HepG2 (cell line): ENCODE results near the gene IQGAP2. TPM values are rescaled to one million over a fixed set of nuclear protein-coding genes. Genes with fewer than 3 reads are reported as not detected.

Experiments
- ATAC-seq: fragments of 200-7000 bp; cut with Tn5 transposase; 3 replicates; pipeline ENCODE4 v1.9.1; 2020; ENCODE audit warnings: mild to moderate bottlenecking, moderate library complexity
- BruUV-seq: library from RNA; stranded (reverse); fragments of 400-500 nt; replicated peaks from 2 replicates; lab custom pipeline; 2021; lab: Mats Ljungman, UMichigan
- CTCF ChIA-PET: fragments of 300-600 bp; formaldehyde crosslinking; extraction: SDS; loops from one replicate; lab custom pipeline; 2021; ENCODE audit warnings: low total read pairs, inconsistent platforms, low intra/inter-chr PET ratio; lab: Yijun Ruan, JAX
- POLR2A ChIA-PET: fragments of 350-600 bp; sonication (Branson Sonifier 250); formaldehyde crosslinking; loops from one replicate; lab custom pipeline; 2020; ENCODE audit warnings: antibody characterized with exemption, inconsistent platforms; lab: Yijun Ruan, JAX
- DNase-seq: peaks from one replicate; pipeline ENCODE4 v3.0.0-alpha.2; 2015; ENCODE audit warnings: low spot score
- FAIRE-seq: peaks from 3 replicates; lab custom pipeline; 2011; peaks lifted over from hg19 to GRCh38; lab: Jason Lieb, UNC
- H2AFZ ChIP-seq: one replicate; pipeline ENCODE4 v1.6.1; 2011; ENCODE audit warnings: low read length, inconsistent platforms
- H3K27ac ChIP-seq: fragments of 300-600 bp; 3 replicates; pipeline ENCODE4 v1.8.0; 2011; ENCODE audit warnings: mixed run types, mild to moderate bottlenecking, mixed read lengths, low read length, inconsistent platforms; ENCODE audit not compliant: insufficient read depth; ENCODE audit errors: extremely low read length
- H3K27me3 ChIP-seq, 2 experiments: fragments of 200-600 bp in 1 of 2; 2 replicates in 1 of 2; 3 replicates in 1 of 2; pipeline versions ENCODE4 v1.6.0 to v1.8.0; 2011; ENCODE audit warnings: low read length in 2 of 2, mild to moderate bottlenecking in 2 of 2, moderate library complexity in 2 of 2, inconsistent platforms in 1 of 2; ENCODE audit not compliant: insufficient read depth in 2 of 2, control insufficient read depth in 1 of 2
- H3K36me3 ChIP-seq, 2 experiments: fragments of 200-600 bp in 1 of 2; replicated peaks in 1 of 2; 2 replicates in 1 of 2; 3 replicates in 1 of 2; pipeline versions ENCODE4 v1.5.1 to v1.8.0; 2011; ENCODE audit warnings: low read length in 2 of 2, inconsistent platforms in 1 of 2; ENCODE audit not compliant: insufficient read depth in 2 of 2, control insufficient read depth in 1 of 2
- H3K4me1 ChIP-seq: 2 replicates; pipeline ENCODE4 v1.5.1; 2012; ENCODE audit warnings: low read length, inconsistent platforms; ENCODE audit not compliant: insufficient read depth
- H3K4me2 ChIP-seq: 2 replicates; pipeline ENCODE4 v1.6.0; 2011; ENCODE audit warnings: low read depth, low read length, inconsistent platforms
- H3K4me3 ChIP-seq, 3 experiments: fragments of 200-600 bp in 1 of 3; sonication (generic), shearing (Covaris generic) in 1 of 3; replicated peaks in 1 of 3; 2 replicates each; pipeline ENCODE4 v1.5.1; 2011 to 2016; ENCODE audit warnings: low read length in 3 of 3, inconsistent platforms in 2 of 3, low read depth in 2 of 3, mild to moderate bottlenecking in 2 of 3, control low read depth in 1 of 3, mixed read lengths in 1 of 3; ENCODE audit not compliant: insufficient read depth in 1 of 3
- H3K79me2 ChIP-seq: one replicate; pipeline ENCODE4 v1.6.1; 2011; ENCODE audit warnings: low read length, inconsistent platforms; ENCODE audit not compliant: insufficient read depth
- H3K9ac ChIP-seq: 2 replicates; pipeline ENCODE4 v1.6.0; 2011; ENCODE audit warnings: mild to moderate bottlenecking, low read depth, low read length, inconsistent platforms; ENCODE audit not compliant: insufficient read depth
- H3K9me3 ChIP-seq: 2 replicates; pipeline ENCODE4 v1.5.1; 2012; ENCODE audit warnings: mild to moderate bottlenecking, low read length
- H4K20me1 ChIP-seq: 2 replicates; pipeline ENCODE4 v1.6.0; 2011; ENCODE audit warnings: inconsistent platforms, mild to moderate bottlenecking, low read length, moderate library complexity; ENCODE audit not compliant: insufficient read depth
- RAD21 ChIP-seq: fragments of 450-650 bp; formaldehyde crosslinking; IDR thresholded peaks from 2 replicates; pipeline ENCODE4 v1.5.0; 2020; ENCODE audit warnings: mild to moderate bottlenecking
- SMC3 ChIP-seq: IDR thresholded peaks from 2 replicates; pipeline ENCODE4 v1.6.1; 2011; ENCODE audit warnings: low read length, improper control_type of control experiment
- STAG1 ChIP-seq: sonication (generic); formaldehyde crosslinking; IDR thresholded peaks from 2 replicates; pipeline ENCODE4 v1.4.0; 2020; ENCODE audit warnings: missing genetic modification reagents
- ZFP82 ChIP-seq: sonication (generic); formaldehyde crosslinking; IDR thresholded peaks from 2 replicates; pipeline ENCODE4 v1.5.1; 2020; ENCODE audit warnings: mild to moderate bottlenecking, missing genetic modification reagents, borderline replicate concordance
- WGBS: methylation state at CpG from one replicate; pipeline ENCODE4 v1.1.6; 2017; ENCODE audit warnings: low lambda C conversion rate; 5-methylcytosine and 5-hydroxymethylcytosine counted together
- in situ Hi-C: cut with HindIII; loops from 2 replicates; pipeline ENCODE4 v1.10.0; 2017; ENCODE audit warnings: low pct_unique_long_range_greater_than_20kb; ENCODE audit not compliant: extremely low pct_ligation_motif_present
- intact Hi-C: fragments of 100-400 bp; cut with micrococcal nuclease; formaldehyde crosslinking; loops from one replicate; pipeline ENCODE4 v1.10.0; 2022; ENCODE audit not compliant: unreplicated experiment
- polyA plus RNA-seq, 8 experiments: library from polyadenylated mRNA; depleted of rRNA in 3 of 8; stranded (reverse) in 7 of 8; unstranded in 1 of 8; fragments of >200 nt; fragmentation: Illumina TruSeq in 4 of 8; extraction: Trizol in 4 of 8; gene quantifications; 2 replicates each; pipeline versions ENCODE4 v1.2.1 to v1.2.3, GENCODE V29; 2011 to 2016; ENCODE audit warnings: low read depth in 4 of 8, missing spikeins in 1 of 8, mixed read lengths in 1 of 8; ENCODE audit not compliant: insufficient read depth in 1 of 8
- total RNA-seq, 5 experiments: library from RNA; depleted of rRNA; stranded (reverse); fragments of >200 nt; fragmentation: Illumina TruSeq; extraction: Trizol; gene quantifications; 2 replicates each; pipeline ENCODE4 v1.2.3, GENCODE V29; 2016; ENCODE audit warnings: low read depth in 1 of 5
- TF ChIP-seq, protein P1 (sequence below): sonication (generic); formaldehyde crosslinking; IDR thresholded peaks from 2 replicates; pipeline ENCODE4 v1.5.0; 2020; ENCODE audit warnings: mild to moderate bottlenecking, missing genetic modification reagents, moderate library complexity

The IQGAP2 gene
- total and polyA plus RNA-seq, 2 of the 13 experiments (the other 11 are each of a cell fraction or from before 2014, with no cell fraction given) = 35.2 to 83.3 TPM

DNA sequence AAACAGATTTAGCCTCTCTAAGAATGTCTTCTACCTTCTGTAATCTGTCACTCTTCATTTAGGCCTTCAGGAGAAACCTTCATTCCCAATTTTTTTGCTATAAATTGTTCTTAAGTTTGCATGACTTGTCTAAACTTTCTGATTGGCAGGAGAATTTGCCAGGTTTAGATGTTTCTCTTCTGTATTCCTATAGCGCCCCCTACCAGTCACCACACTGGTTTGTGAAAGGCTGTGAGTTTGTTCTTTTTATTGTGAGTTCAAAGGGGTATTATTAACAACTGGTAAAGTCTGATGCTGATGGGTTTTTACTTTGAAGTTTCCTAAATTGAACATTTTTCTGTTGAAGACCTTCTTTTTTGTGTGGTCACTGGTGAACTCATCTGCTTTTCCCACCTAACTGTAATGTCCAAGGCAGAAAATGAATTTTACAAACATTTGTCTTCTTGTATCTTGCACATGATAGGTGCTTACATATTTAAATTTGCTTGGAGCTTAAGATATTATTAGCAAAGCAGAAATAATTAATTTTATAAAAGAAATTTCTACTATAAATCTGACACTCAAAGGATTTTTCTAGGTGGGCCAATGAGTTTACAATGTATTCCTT, 238.5 kb downstream of the IQGAP2 start:
- H3K4me2 ChIP-seq = no peak overlapping the region
- BruUV-seq = no TSS peak
- in situ Hi-C loops = no loop called here

More for the DNA sequence above, 238.5 kb downstream of the IQGAP2 start:
- ChIA-PET CTCF (interaction anchor here (1.3 to 1.4 kb wide), 2 partner anchors 40 to 304 kb away, joined by 5 to 12 read pairs; no protein-coding TSS in a partner anchor), POLR2A (no interaction called here)
- WGBS = 0% methylated on average over 1 of the region's 1 CpG
- peak; percentile 78 for FAIRE-seq
- ATAC-seq = peak; percentile 73
- H3K9ac ChIP-seq = no peak overlapping the region
- H4K20me1 ChIP-seq = no peaks in the 10 kb centered on the region
- H3K79me2 ChIP-seq = no peaks in the 10 kb centered on the region
- H3K36me3 ChIP-seq = peaks cover 10 to 28% of the 10 kb centered on the region in 2 experiments
- TF ChIP-seq ZFP82 (CRISPR knock-in tag) (no peak), SMC3 (peak; percentile 58), RAD21 (CRISPR knock-in tag) (0 out of 2 replicates have a peak, but pooled peaks have one; percentile 21), STAG1 (CRISPR knock-in tag) (peak; percentile 80)
- TF ChIP-seq, protein P1, sequence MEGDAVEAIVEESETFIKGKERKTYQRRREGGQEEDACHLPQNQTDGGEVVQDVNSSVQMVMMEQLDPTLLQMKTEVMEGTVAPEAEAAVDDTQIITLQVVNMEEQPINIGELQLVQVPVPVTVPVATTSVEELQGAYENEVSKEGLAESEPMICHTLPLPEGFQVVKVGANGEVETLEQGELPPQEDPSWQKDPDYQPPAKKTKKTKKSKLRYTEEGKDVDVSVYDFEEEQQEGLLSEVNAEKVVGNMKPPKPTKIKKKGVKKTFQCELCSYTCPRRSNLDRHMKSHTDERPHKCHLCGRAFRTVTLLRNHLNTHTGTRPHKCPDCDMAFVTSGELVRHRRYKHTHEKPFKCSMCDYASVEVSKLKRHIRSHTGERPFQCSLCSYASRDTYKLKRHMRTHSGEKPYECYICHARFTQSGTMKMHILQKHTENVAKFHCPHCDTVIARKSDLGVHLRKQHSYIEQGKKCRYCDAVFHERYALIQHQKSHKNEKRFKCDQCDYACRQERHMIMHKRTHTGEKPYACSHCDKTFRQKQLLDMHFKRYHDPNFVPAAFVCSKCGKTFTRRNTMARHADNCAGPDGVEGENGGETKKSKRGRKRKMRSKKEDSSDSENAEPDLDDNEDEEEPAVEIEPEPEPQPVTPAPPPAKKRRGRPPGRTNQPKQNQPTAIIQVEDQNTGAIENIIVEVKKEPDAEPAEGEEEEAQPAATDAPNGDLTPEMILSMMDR (CRISPR knock-in tag) = peak; percentile 69
- H3K4me1 ChIP-seq = peaks cover 10% of the 10 kb centered on the region
- no peak overlapping the region for H3K4me3 ChIP-seq
- H3K9me3 ChIP-seq = no peaks in the 10 kb centered on the region
- H3K27me3 ChIP-seq = no peaks in the 10 kb centered on the region
- intact Hi-C loops = loop anchor here (1.0 kb wide), 1 partner anchor 40 kb away; no protein-coding TSS in a partner anchor
- no peak overlapping the region for H2AFZ ChIP-seq
- no peak overlapping the region for H3K27ac ChIP-seq
- DNase-seq = peak; percentile 60
